ENCODE results near the gene PARD3.
"Not testable (repeated sequence)": the region's sequence is repeated elsewhere in the genome, so short reads cannot be mapped to it uniquely, and the experiment has no call there.

Gene PARD3

DNA sequence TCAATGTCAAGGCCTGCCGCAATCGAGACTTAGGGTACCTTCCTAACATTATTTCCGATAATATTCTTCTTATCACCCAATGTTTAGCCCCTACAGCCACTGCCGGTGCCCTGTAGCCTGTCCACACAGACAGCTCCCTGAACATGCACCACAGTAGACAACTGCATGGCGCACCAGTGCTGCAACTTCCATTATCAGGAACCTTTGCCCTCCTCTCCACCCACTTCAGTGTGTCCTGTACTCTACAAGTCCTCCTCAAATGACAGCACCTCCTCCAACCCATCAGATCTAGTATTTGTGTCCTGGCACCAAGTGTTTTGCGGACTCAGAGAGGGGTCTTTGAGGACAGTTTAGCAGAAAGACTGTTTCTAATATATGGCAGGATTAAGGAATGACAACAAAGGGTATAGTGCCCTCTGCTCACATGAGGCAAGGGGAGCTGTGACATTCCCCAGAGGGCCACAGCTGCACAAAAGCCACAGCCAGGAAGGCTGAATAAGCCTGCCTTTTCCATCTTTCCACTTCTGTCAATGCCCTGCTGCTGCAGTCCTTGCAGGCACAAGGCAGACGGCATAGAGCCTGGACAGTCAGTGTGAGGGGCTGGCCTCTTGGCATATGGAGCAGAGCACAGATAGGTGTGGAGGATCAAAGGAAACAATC is 335.4 kb downstream of the PARD3 start:
- DNase-seq, result no peak

DNA sequence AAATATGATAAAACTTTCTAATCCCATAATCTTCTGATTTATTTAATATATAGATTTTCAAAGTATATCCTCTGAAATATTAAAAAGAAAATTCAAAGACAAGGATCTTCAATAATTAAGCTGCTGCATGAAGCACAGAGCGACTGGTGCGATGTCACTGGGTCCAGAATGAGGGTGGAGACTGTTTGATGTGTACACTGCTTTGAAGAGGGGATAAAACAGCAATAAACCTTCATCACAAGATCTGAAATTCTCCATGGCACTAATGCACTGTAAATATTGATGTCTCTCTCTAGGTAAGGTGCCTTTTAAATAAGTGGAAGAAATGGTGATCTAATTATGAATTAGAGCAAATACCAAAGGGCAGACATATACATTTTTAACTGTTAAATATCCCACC is 337.8 kb downstream of the PARD3 start:
- no peak for DNase-seq

DNA sequence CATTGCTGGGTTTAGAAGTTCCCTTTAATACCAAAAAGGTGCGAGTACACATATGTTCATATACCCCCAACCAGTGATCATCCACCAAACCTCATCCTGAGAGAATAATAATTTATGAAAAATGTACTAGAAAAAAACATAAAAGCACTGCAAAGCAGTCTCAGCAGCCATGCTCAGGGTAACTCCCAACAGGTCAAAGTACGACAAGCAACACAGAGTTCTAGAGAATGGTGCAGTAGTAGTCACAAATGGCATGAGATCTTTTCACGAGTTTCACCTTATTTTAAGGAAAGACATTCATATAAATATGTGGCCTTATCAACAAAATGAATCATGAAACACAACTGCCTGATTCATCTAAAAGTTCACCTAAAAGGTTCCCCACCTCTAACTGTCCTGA is 338.5 kb downstream of the PARD3 start:
- no peak for DNase-seq

DNA sequence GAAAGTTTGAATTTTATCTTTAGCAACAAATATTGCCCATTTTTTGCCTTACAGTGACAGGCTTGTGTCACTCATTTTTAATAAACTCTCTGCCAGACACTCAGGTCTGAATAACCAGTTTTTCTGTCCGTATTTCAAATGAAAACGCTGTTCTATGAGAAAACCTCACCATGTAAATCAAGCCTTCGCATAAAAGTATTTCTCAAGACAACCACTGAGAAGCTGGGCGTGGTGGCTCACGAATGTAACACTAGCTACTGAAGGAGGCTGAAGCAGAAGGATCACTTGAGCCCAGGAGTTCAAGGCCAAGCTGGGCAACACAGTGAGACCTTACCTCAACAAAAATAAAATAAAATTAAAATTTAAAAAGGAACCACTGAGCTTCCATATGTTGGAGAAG is 339.3 kb downstream of the PARD3 start:
- no peak for DNase-seq

DNA sequence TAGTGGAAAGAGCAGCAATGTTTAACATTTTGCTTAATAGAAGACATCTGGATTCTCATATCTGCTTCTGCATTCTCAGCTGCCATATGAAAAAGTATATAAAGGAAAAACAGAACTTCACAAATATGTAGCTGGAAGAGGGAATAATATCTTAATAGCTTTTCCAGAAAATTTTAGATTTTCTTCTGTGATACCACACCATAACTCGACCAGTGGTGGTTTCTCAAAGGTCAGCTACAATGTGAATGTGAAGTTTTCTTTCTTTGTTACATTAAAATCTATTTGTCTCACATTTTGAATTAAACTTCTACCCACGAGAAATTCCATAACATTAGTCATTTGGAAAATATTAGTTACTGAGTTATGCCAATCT is 339.8 kb downstream of the PARD3 start:
- no peak for DNase-seq

DNA sequence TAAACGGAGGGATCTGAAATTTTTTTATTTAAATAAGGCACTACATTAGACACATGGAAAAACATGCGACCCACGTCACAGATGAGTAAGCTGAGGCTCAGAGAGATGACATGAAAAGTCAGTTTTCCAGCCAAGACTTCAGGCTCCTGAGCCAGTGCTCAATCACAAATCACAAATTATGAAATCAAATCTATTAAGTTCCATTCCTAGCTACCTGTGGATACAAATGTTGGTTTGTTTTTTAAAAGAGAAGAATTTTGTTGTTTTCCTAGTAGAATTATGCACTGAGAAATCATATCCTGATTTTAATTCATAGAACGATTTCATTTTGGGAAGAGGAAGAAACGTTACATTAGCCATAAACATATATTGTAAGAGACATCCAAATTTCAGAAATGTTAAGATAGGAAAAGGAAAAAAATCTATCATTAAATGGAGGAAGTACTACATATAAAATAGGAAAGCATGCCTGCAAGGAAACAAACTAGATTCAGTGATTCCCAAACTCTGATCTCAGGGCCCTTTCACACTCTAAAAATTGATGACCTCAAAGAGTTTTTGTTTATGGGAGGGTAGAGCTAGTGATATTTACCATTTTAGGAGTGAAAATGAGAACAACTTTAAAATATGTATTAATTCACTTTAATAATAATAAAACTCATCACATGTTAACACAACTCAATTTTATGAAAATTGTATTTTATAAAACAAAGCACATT is 340.4 kb downstream of the PARD3 start:
- no peak for DNase-seq

DNA sequence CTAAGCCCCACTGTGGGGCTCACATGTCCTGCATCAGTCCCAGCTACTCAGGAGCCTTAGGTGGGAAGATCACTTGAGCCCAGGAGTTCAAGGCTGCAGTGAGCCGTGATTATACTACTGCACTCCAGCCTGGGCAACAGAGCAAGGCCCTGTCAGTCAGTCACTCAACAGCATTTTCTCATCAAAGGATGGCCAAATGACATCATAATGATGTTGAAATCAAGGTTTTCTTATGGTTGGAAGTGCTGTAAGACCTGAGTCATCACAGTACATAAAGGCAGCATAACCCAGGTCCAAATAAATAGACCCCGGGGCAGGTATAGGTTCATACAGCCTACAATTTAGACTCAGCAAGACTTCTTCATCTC is 341.1 kb downstream of the PARD3 start:
- DNase-seq, result no peak

DNA sequence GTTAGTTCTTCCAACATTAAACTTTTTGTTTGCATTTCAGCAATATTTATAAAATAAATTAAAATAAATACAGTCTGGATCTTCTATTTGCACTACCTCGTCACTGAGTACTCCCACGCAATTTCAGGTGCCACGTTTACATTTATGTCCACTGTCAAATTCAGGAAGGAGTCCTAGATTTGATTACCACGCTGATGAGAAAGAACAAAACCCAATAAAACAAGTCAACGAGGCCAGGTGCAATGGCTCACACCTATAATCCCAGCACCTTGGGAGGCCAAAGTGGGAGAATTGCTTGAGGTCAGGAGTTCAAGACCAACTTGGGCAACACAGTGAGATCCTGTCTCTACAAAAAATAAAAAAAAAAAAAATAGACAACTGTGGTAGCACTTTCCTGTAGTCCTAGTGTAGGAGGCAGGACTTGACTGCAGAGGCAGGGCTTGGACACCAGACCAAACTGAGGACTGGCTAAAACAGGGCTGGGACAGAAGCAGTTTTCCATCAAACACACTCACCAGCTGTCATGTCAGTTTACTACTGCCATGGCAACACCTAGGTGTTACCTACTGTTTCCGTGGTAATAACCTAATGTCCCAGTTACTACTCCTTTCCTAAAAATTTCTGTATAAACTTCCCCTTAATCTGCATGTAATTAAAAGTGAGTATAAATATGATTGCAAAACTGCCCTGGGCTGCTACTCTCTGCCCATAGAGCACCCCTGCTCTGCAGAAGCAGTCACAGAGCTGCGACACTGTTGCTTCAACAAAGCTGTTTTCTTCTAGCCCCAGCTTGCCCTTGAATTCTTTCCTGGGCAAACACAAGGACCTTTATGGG is 341.7 kb downstream of the PARD3 start:
- DNase-seq, result no peak

DNA sequence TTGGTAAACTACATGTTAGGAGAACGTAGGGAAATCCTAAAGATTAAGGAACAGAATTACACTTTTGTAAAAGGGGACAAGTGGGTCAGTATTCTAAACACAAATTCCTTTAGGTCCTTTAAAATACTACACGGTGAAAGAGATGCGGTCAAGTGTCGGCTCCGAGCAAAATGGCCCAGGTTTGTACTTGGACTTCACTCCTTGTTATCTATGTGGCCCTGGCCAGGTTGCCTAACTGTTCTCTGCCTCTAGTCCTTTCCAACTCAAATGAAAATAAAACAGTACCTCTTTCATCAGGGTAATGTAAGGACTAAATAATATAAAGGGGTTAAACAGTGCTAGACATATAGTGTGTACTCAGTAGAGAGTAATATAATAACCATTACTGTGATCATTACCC is 344.8 kb downstream of the PARD3 start:
- DNase-seq, result no peak

DNA sequence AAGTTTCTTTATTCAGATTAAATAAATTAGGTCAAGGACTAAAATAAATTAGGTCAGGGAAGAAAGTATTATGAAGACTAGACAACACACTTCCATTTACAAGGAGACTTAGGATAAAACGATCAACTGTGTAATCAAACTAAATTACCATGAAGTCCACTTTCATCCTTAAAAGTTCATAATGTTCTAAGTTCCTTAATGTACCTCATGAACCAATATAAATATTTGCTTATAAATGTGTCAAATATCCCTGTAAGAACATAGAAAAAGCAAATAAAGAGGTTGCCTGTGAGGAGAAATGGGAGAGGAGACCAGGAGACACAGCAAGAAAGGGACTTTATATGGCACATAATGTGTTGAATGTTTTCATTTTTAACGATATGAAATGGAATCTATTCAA is 345.6 kb downstream of the PARD3 start:
- no peak for DNase-seq

DNA sequence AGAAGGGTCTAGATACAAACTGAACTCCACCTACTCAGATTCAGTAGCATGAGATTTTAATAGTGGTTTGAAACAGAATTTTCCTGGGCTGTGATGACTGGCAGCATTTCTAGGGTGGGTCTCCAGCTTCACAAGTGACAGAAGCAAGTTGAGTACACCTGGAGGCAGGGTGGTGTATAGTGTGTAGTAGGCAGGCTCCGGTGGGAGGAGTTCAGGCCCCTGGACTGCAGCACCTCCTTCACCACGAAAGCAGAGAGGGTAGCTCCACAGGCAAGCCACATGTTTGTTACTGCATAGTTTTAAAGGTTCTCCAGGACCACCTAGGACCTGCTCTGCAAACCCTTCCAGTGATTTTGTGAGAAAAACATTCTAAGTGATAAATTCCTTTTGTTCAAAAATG is 347.2 kb downstream of the PARD3 start:
- DNase-seq, result no peak

DNA sequence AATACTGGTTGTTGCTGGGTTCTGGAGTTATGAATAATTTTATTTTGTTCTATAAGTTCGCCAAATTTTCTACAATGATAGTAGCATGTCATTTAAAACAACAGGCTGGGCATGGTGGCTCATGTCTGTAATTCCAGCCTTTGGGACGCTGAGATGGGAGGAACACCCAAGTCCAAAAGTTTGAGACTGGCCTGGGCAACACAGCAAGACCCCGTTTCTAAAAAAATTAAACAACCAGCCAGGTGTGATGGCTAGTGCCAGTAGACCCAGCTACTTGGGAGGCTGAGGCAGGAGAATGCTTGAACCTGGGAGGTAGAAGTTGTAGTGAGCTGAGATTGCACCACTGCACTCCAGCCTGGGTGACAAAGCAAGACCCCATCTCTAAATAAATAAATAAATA is 347.7 kb downstream of the PARD3 start:
- DNase-seq, result no peak

DNA sequence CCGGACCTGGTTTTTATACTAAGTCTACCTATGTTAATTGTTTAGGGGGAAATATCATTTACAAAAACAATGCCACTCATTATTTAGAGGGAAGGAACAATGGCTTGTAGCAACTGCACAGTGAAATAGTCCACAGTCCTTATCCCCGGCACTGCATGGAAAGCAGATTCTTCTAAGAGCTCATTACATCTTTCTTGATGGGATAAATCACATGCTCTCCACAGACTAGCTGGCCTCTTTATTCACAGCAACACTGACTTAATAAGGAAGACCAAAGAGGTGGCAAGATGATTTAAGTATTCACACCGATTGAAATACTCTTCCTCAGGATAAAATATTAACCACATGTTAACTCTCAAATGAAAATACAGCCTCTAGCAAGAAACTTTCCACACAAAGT is 349.4 kb downstream of the PARD3 start:
- DNase-seq, result no peak

DNA sequence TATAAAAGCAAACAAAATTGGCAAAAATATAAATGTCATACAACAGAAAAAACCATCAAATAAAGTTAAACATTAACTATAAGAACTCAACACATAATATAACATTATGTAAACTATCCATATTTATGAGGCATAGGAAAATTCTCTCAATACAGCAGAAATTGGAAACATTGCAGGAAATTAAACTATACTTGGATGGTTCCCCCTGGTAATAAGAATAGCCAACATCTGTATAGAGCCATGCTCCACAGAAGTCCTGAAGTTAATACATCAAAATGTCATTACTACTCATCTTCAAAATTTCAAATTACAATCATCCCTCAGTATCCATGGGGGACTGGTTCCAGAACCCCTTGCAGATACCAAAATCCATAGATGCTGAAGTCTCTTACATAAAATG is 350.5 kb downstream of the PARD3 start:
- no peak for DNase-seq

DNA sequence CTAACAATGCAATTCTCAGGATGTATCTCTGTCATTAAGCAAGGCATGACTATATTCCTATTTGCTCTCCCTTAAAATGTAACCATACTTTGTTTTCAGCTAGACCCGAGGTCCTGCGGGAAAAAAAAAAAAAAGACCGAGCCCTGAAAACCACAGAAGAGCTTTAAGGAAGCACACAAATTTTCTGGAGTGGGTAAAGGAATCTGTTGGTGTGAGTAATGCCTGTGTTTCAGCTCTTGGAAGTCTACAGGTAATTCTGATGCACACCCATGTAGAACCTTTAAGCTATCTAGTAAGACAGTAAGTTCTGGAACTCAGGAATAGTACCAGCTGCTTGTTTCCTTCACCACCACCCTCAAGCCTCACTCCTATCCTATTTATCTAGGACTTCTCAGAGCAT is 351.1 kb downstream of the PARD3 start:
- no peak for DNase-seq

DNA sequence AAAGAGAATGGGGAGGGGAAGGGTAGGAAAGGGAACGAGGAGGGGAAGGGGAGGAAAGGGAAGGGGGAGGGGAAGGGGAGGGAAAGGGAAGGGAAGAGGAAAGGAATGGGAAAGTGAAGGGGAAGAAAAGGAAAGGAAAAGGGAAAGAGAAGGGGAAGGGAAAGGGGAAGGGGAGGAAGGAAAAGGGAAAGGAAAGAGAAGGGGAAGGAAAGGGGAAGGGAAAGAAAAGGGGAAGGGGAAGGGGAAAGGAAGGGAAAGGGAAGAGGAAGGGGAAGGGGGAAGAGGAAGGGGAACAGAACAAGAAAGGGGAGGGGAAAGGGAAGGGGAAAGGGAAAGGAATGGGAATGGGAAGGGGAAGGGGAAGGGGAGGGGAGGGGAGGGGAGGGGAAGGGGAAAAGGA is 352.1 kb downstream of the PARD3 start:
- DNase-seq, result no peak

DNA sequence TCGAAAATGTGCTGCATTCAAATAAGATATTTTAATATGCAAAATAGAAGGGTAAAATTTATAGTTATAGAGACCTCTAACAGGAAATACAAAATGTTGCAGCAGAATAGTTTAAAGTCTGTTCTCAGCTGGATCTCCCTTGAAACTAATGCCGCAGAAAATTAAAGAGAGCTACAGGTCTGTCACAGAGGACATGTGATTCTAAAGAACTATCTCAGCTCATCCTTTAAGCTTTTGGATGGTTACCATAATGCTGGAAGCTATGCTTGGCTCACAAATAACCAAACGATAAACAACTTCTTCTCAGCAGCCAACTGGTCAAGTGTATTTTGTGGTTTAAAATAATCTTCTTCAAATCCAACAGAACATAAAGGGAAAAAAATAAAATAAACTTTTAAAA is 353.0 kb downstream of the PARD3 start:
- no peak for DNase-seq

DNA sequence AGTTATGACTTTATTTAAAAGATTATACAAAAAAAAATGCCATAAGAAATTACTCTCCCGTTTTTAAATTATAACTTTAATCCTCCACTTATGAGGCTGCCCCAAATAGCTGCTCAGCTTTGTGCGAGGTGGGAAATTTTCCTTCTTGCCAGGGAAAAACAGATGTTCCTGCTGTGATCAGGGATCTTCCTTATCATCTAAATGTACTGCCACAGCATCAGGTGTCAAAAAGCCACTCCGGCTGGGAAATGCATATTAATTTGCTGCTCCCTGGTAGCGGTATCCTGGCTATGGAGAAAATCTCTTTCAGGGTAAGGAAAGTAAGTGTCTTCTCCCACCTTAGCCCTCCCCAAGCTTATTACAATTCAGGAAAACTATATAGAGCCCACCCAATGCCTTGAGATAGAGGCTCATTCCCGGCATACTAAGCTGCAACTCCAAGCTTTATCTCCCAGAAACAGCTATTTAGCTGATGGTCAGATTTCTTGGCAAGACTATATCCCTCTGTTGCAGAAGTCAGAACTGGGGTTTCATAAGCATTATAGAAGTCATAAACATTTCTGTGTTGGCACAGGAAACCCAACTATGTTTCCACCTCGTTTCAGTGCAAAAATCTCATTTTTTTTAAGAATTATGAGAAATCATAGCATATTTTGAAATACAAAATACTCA is 360.4 kb downstream of the PARD3 start:
- DNase-seq, result no peak

DNA sequence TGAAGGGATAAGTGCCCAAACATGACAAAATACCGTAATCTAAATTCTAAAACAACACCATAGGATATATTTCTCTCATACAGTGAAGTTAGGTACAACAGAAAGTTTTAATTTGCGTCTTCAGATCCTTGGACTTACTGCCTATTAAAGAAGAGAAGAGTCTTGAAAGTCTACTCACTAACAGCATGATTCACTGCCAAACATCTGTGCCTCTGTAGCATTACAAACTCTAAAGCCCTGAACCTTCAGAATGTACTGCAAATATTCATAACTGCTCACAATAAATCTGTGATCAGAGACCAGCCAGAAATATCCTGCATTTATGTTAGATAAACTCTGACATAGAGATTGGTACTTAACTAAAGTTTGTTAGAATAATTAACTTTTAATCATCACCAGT is 365.3 kb downstream of the PARD3 start:
- DNase-seq, result no peak

DNA sequence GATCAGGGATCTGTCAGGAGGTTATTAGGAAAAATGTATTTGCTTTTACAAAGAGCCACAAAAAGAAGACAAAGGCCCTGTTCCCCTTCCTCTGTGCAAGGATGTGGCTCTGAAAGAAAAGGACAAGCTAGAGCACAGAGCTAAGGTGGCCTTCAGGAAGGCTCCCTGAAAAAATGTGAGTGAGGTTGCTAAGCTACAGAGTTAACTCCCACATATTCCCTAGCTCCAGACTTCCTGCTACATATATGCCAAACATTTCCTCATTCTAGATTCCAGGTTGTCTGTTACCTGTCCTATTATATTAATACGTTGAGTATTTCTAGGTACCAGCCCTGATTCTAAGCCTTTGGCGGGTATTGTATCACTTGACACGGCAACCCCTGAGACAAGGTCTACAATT is 369.0 kb downstream of the PARD3 start:
- DNase-seq, result no peak

DNA sequence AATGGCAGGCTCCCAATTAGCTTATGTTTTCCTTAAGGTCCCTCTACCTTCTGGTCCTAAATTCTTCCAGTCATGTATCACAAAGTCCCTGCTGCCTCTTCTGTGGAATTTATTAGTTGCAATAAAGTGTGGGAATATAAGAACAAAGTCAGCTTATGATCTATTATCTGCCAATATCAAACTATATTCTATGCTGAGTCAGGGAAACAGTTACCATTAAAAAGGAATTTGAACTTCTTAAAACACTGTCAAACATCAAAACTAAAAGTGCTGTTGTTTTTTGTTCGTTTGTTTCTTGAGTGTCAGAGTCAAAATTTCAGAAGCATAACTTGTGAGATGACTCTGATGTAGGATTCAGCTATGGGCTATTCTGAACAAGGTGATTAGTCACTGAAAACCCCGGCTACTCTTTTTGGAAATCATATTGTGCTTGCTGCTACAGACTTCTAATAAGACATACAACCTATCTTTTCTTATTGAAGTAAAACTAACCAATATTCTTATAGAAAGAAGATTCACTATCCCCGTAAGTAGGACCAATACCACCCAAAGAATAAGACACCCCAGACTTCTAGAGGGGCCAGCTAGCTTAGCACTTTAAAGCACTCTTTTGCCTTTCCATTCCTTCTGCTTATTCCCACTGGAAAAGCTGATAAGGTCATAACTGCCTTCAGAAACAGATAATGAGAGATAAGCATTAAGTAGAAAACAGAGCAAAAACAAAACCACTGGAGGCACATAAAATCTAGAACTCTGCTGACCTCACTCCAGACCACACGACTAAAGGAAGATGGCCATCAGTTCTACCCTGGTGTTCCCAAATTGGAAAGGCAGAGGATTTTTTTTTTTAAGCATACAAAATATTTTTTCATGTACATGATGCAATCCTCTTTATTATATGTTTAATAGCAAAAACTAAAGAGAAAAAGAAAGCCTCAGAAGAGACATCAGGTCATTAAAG is 370.6 kb downstream of the PARD3 start:
- DNase-seq, result no peak

DNA sequence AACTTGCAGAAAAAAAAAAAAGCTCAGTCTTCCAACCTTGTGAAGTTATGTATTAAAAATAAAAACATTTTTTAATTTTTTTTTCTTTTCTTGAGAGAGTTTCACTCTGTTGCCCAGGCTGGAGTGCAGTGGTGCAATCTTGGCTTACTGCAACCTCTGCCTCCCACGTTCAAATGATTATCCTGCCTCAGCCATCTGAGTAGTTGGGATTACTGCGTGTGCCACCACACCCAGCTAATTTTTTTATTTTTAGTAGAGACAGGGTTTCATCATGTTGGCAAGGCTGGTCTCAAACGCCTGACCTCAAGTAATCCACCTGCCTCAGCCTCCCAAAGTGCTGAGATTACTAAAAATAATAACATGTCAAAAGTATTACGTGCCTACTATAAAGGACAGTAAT is 375.7 kb downstream of the PARD3 start:
- DNase-seq, result not testable (repeated sequence)

DNA sequence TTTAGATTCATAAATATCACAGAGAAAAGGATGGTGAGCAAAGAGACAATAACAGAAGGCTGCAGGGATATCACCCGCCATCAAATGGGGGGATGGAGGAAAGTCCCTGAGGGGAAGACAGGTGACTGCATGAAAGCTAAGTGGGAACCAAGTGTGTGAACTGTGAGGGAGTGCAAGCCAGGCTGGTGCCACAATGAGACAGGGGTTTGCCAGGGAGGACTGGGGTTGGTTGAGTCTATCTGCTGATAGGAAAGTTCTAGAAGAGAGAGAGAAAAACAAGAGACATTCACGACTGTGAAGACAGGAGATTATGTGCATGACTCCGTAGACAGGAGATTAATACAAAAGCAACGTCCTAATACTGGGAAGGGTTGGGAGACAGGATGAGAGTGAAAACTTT is 376.4 kb downstream of the PARD3 start:
- DNase-seq, result no peak
